ENCODE data around the gene ASB2.

DNA sequence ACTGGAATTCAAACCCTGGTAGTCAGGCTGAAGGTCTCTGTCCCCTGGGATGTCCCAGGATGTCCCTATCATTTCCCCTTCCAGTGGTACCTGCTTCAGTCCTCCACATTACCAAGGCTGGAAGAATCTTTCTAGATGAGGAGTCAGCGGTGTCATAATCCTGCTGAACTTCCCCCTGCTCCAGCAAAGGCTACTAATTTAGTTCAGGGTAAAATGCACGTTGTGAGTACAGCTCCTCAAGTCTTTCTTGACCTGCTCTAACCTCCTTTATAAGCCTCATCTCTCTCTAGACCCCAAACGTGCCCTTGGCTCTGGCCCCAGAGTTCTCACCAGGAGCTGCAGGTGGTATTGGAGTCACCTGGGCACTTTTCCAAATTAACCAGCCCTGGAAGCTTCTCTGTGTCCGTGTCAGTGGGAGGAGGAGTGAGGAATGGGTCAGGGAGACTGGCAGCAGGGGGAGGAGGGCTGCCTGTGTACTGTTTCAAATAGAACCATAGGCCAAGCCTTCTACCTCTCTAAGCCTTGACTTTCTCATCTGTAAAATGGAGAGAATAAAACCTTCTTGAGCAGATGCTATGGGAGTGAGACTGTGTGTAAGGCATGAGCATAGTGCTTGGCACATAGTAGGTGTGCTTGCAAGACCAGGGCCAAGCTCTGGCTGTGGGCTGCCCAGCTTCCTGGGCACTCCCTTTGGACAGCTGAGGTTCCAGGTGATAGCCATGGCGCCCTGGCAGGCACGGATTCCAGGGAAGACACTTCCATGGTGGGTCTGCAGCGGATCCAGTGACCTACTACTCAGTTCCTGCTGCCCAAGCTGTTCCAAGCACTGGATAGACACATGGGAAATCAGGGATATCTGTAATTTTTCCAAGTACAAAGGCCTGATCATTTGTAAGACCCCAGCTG, 24.5 kb downstream of the ASB2 start:
- TF ChIP-seq, protein P1, sequence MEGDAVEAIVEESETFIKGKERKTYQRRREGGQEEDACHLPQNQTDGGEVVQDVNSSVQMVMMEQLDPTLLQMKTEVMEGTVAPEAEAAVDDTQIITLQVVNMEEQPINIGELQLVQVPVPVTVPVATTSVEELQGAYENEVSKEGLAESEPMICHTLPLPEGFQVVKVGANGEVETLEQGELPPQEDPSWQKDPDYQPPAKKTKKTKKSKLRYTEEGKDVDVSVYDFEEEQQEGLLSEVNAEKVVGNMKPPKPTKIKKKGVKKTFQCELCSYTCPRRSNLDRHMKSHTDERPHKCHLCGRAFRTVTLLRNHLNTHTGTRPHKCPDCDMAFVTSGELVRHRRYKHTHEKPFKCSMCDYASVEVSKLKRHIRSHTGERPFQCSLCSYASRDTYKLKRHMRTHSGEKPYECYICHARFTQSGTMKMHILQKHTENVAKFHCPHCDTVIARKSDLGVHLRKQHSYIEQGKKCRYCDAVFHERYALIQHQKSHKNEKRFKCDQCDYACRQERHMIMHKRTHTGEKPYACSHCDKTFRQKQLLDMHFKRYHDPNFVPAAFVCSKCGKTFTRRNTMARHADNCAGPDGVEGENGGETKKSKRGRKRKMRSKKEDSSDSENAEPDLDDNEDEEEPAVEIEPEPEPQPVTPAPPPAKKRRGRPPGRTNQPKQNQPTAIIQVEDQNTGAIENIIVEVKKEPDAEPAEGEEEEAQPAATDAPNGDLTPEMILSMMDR (IDR thresholded peaks at IDR 0.05) = no peak
- TF ChIP-seq EP300 (IDR thresholded peaks at IDR 0.05; ENCODE audit: low read depth) (no peak), POLR2AphosphoS5 (IDR thresholded peaks at IDR 0.05) (no peak), POLR2A (IDR thresholded peaks at IDR 0.05) (no peak)
